Vagina (tissue), 2 donors: ENCODE results near the gene PHPT1. TPM values are rescaled to one million over a fixed set of nuclear protein-coding genes. Genes with fewer than 3 reads are reported as not detected.
"Not testable (repeated sequence)": the region's sequence is repeated elsewhere in the genome, so short reads cannot be mapped to it uniquely, and the experiment has no call there.

Experiments used
- DNase-seq, 2 donors: peaks; one replicate each; pipeline ENCODE4 v3.0.0-alpha.2; 2017; ENCODE audit errors: extremely low spot score in 2 of 2
- H3K27ac ChIP-seq: fragments of 200-600 bp; sonication (generic); one replicate; pipeline ENCODE4 v1.5.1; 2019
- H3K27me3 ChIP-seq: fragments of 200-600 bp; sonication (generic); one replicate; pipeline ENCODE4 v1.5.1; 2019
- H3K36me3 ChIP-seq, 2 donors: fragments of 200-600 bp; sonication (generic); one replicate each; pipeline ENCODE4 v1.5.1; 2017 to 2019
- H3K4me1 ChIP-seq: fragments of 200-600 bp; sonication (generic); one replicate; pipeline ENCODE4 v1.5.1; 2019
- H3K4me3 ChIP-seq, 2 donors: fragments of 200-600 bp; sonication (generic); 1 replicate in 1 of 2; 2 replicates in 1 of 2; pipeline ENCODE4 v1.5.1; 2016 to 2019
- H3K9me3 ChIP-seq: fragments of 200-600 bp; sonication (generic); one replicate; pipeline ENCODE4 v1.5.1; 2019
- POLR2A ChIP-seq, 2 donors: fragments of 450-650 bp; IDR thresholded peaks; one replicate each; pipeline ENCODE4 v1.6.1; 2017; ENCODE audit warnings: antibody characterized with exemption in 2 of 2, mild to moderate bottlenecking in 2 of 2, moderate library complexity in 2 of 2
- POLR2AphosphoS5 ChIP-seq, 2 donors: sonication (generic); formaldehyde crosslinking; IDR thresholded peaks; one replicate each; pipeline ENCODE4 v1.9.0; 2017; ENCODE audit warnings: antibody characterized with exemption in 2 of 2, mild to moderate bottlenecking in 2 of 2, low read depth in 1 of 2; ENCODE audit not compliant: insufficient read depth in 1 of 2
- intact Hi-C: fragments of 100-400 bp; cut with DNase I; formaldehyde crosslinking; loops from one replicate; pipeline ENCODE4 v1.15.1; 2023
- total RNA-seq: library from RNA; depleted of rRNA; stranded (reverse); fragments of >200 nt; gene quantifications from one replicate; pipeline ENCODE4 v1.2.3, GENCODE V29; 2016
- TF ChIP-seq, protein P1 (sequence below), 3 experiments: fragments of 450-650 bp in 2 of 3; fragments of 200-600 bp in 1 of 3; sonication (generic) in 1 of 3; IDR thresholded peaks; one replicate each; pipeline ENCODE4 v1.5.1; 2017 to 2019; ENCODE audit warnings: antibody characterized with exemption in 3 of 3, mild to moderate bottlenecking in 2 of 3, moderate library complexity in 2 of 3

The PHPT1 gene
- total RNA-seq, 1 donor from 2014 or later = 38.1 TPM

DNA sequence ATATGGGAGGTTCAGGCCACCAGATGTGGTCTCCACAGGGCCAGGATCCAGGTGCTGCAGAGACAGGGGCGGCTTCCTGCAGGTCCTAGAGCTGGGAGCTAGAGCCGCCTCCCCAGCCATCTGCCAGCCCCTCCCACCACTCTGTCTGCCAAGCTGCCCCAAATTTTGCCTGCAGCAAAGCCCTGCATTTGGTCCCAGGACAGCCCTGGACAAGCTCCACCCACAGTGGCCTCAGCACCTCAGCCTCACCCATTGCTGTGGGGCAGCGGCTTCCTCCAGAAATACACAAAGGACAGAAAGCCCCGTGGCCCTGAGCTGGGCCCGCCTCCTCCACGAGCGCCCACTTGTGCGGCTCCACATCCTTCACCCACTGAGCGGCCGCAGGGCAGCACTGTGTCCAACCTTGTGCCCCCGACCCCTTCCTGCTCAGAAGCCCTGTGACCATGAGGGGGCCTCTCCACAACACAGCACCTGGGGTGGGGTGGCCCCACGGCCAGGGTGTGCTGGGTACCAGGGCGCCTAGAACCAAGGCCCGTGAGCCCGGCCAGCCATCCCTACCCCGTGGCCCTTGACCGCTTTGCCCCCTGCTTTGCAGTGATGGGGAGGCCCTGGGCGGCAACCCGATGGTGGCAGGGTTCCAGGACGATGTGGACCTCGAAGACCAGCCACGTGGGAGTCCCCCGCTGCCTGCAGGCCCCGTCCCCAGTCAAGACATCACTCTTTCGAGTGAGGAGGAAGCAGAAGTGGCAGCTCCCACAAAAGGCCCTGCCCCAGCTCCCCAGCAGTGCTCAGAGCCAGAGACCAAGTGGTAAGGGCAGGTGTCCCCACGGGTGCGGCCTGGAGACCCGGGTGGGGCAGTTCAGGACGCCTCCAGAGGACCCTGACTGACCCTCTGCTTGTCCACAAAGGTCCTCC is 10.6 kb upstream of the PHPT1 start:
- peaks cover 7% of the 10 kb centered on the region for H3K27me3 ChIP-seq
- H3K4me3 ChIP-seq = no peak overlapping the region
- TF ChIP-seq POLR2AphosphoS5 (IDR thresholded peaks at IDR 0.05; ENCODE audit: insufficient read depth in 1 of 2, low read depth in 1 of 2) (no peak), POLR2A (IDR thresholded peaks at IDR 0.05) (no peak)
- TF ChIP-seq, protein P1, sequence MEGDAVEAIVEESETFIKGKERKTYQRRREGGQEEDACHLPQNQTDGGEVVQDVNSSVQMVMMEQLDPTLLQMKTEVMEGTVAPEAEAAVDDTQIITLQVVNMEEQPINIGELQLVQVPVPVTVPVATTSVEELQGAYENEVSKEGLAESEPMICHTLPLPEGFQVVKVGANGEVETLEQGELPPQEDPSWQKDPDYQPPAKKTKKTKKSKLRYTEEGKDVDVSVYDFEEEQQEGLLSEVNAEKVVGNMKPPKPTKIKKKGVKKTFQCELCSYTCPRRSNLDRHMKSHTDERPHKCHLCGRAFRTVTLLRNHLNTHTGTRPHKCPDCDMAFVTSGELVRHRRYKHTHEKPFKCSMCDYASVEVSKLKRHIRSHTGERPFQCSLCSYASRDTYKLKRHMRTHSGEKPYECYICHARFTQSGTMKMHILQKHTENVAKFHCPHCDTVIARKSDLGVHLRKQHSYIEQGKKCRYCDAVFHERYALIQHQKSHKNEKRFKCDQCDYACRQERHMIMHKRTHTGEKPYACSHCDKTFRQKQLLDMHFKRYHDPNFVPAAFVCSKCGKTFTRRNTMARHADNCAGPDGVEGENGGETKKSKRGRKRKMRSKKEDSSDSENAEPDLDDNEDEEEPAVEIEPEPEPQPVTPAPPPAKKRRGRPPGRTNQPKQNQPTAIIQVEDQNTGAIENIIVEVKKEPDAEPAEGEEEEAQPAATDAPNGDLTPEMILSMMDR (IDR thresholded peaks at IDR 0.05) = no peak
- peaks cover 0 to 16% of the 10 kb centered on the region in 2 donors for H3K36me3 ChIP-seq
- intact Hi-C loops = no loop called here
- H3K4me1 ChIP-seq = peaks cover 26% of the 10 kb centered on the region
- no peaks in the 10 kb centered on the region for H3K9me3 ChIP-seq
- no peak overlapping the region for H3K27ac ChIP-seq
- DNase-seq = no peak

DNA sequence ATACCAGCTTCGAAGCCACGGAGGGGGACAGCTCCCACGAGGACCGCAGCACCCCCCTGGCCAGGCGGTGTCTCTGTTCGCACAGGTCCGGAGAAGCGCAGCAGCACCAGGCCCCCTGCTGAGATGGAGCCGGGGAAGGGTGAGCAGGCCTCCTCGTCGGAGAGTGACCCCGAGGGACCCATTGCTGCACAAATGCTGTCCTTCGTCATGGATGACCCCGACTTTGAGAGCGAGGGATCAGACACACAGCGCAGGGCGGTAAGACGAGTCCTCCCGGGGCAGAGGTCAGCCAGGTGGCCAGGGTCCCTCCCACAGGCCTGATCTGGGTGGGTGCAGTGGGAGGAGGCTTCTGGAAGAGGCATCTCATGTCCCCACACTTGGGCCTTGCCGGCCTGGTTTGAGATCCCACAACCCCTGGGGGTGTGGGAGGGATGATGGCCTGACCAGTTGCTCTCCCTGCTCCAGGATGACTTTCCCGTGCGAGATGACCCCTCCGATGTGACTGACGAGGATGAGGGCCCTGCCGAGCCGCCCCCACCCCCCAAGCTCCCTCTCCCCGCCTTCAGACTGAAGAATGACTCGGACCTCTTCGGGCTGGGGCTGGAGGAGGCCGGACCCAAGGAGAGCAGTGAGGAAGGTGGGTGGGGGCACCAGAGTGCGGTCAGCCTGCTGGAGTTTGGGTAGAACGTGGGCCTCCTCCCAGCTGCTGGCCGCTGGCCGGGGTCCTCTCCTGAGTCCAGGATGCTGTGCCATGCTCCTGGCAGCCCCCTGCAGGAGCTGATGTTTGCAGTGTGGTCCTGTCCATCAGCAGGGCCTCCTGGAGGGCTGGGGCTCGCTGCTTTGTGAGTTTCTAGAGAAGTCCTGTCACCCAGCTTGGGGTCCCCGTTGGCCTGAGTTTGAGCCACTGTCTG is 9.7 kb upstream of the PHPT1 start:
- H3K27ac ChIP-seq = no peak overlapping the region
- no peak for TF ChIP-seq POLR2A (IDR thresholded peaks at IDR 0.05)
- TF ChIP-seq, protein P1 (IDR thresholded peaks at IDR 0.05) = no peak
- no peak for TF ChIP-seq POLR2AphosphoS5 (IDR thresholded peaks at IDR 0.05; ENCODE audit: insufficient read depth in 1 of 2, low read depth in 1 of 2)
- H3K4me1 ChIP-seq = peaks cover 34% of the 10 kb centered on the region
- H3K36me3 ChIP-seq = peaks cover 0 to 16% of the 10 kb centered on the region in 2 donors
- H3K9me3 ChIP-seq = no peaks in the 10 kb centered on the region
- peaks cover 8% of the 10 kb centered on the region for H3K27me3 ChIP-seq
- H3K4me3 ChIP-seq = no peak overlapping the region
- DNase-seq = no peak
- intact Hi-C loops = no loop called here

DNA sequence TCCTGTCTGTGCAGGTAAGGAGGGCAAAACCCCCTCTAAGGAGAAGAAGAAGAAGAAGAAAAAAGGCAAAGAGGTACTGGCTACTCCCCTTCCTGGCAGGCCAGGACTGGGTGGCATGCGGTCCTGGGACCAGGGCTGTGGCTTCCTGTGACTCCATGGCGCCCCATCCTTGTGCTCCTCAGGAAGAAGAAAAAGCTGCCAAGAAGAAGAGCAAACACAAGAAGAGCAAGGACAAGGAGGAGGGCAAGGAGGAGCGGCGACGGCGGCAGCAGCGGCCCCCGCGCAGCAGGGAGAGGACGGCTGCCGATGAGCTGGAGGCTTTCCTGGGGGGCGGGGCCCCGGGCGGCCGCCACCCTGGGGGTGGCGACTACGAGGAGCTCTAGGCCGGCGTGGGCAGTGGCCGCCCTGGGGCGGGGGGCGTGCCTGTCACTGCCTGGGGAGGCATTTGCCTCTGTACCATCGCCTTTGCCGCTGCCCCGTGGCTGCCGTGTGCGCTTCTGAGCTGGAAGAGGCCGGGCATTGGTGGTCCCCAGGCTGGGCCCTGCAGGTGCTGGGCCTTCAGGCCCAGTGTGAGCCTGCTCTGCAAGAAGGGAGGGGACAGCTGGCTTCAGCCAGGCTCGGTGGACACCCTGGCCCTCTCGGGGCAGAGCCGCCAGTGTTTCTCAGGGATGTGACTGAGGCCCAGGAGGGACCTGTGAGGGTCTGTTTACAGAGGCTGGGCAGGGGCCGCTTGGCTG is 8.9 kb upstream of the PHPT1 start:
- H3K27me3 ChIP-seq = peaks cover 10% of the 10 kb centered on the region
- intact Hi-C loops = no loop called here
- no peaks in the 10 kb centered on the region for H3K9me3 ChIP-seq
- TF ChIP-seq, protein P1 (IDR thresholded peaks at IDR 0.05) = no peak
- no peak for TF ChIP-seq POLR2A (IDR thresholded peaks at IDR 0.05)
- TF ChIP-seq POLR2AphosphoS5 (IDR thresholded peaks at IDR 0.05; ENCODE audit: insufficient read depth in 1 of 2, low read depth in 1 of 2) = no peak
- peaks cover 0 to 16% of the 10 kb centered on the region in 2 donors for H3K36me3 ChIP-seq
- no peak overlapping the region for H3K4me3 ChIP-seq
- DNase-seq = no peak
- H3K4me1 ChIP-seq = peaks cover 38% of the 10 kb centered on the region
- no peak overlapping the region for H3K27ac ChIP-seq

DNA sequence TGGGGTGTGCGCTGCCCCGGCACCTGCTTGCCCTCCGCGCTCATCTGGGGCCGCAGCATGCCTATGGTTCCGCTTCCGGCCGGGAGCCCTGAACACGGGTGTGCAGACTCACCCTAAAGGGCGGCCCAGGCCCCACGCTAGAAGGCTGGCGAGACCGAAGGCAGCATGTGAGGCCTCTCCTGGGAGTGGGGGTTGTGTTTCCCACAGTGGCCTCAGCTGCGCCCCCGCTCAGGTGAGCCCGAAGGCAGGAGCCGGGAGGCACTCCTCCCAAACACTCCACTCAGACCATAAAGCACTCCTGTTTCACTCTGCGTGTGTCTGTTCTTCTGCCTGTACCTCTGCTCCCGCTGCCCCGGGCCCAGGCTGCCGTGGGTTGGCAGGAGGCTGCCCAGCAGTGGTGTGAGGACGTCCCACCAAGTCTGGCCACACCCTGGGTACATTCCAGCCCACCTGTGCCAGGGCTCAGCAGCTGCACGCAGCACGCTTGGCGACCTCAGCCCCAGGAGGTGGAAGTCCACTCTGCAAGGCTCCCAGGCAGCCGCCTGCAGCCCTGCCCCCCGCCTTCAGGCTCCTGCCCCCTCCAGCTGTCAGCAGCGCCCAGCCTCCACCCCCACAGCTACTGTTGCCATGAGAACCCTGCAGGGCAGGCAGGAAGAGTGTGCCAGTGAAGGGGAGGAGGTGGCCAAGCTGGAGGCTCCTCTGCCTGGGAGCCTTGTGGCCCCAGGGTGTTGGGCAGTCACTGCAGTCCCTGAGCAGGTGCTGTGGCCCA is 8.1 kb upstream of the PHPT1 start:
- Histone ChIP-seq H3K4me3 (no peak overlapping the region), H3K27me3 (peaks cover 17% of the 10 kb centered on the region), H3K4me1 (peaks cover 44% of the 10 kb centered on the region), H3K27ac (no peak overlapping the region), H3K9me3 (no peaks in the 10 kb centered on the region), H3K36me3 (peaks cover 0 to 16% of the 10 kb centered on the region in 2 donors)
- intact Hi-C loops = no loop called here
- DNase-seq = no peak
- TF ChIP-seq POLR2AphosphoS5 (IDR thresholded peaks at IDR 0.05; ENCODE audit: insufficient read depth in 1 of 2, low read depth in 1 of 2) (no peak), POLR2A (IDR thresholded peaks at IDR 0.05) (no peak)
- TF ChIP-seq, protein P1 (IDR thresholded peaks at IDR 0.05) = no peak

DNA sequence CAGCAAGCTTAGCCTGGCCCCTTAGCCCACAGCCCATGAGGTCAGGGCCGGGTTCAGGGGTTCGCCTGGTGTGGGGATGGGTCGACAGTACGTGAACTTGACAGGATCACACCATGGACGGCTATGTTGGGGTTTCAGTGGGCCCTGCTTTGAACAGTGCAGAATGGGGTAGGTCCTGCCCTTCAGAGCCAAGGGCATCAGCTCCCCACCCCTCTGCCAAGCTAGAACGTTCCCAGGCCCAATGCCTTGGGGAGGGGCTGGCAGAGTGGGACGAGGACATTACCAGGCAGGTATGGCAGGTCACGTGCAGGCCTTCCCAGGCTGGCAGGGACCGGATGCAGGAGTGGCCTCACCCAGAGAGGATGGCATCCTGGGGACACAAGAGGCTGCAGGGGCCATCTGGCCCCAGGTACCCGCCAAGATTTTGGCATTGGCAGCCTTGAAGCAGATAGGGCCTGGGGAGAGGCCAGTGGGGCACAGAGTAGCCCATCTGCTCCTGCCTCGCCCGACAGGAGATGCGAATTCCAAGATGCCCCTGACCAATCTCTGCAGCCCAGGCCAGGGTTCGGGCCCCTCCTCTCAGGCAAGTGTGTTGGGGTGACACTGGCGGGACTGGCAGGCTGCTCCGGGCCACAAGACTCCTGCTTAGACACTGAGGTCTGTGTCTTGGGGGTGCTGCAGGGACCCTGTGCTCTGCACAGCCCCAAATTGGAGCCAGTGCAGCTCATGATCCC is 7.4 kb upstream of the PHPT1 start:
- H3K27ac ChIP-seq, H3K9me3 ChIP-seq, intact Hi-C loops, DNase-seq: not testable (repeated sequence)
- Histone ChIP-seq H3K4me3 (peak overlapping the region; percentile 40 to 56), H3K36me3 (peaks cover 0 to 16% of the 10 kb centered on the region in 2 donors), H3K4me1 (peaks cover 49% of the 10 kb centered on the region), H3K27me3 (peaks cover 21% of the 10 kb centered on the region)
